TTC549 (cell line): ENCODE data around the gene OR2T2.
"Not testable (repeated sequence)": the region's sequence is repeated elsewhere in the genome, so short reads cannot be mapped to it uniquely, and the experiment has no call there.

ENCODE experiments used
- FAIRE-seq: peaks from 2 replicates; lab custom pipeline; 2012; peaks lifted over from hg19 to GRCh38; lab: Jason Lieb, UNC

Gene OR2T2

GRCh38 chr1:248450466-248451145 lies 5.2 kb downstream of the OR2T2 start:
- FAIRE-seq = peak; percentile 43

GRCh38 chr1:248453619-248454018 lies 8.2 kb downstream of the OR2T2 start:
- FAIRE-seq = not testable (repeated sequence)

- FAIRE-seq = not testable (repeated sequence)
Measured at GRCh38 chr1:248455045-248455444, 9.6 kb downstream of the OR2T2 start.

- not testable (repeated sequence) for FAIRE-seq
Measured at GRCh38 chr1:248456635-248457034, 11.2 kb downstream of the OR2T2 start.

- not testable (repeated sequence) for FAIRE-seq
Measured at GRCh38 chr1:248459117-248459516, 13.7 kb downstream of the OR2T2 start.

- no peak for FAIRE-seq
Measured at GRCh38 chr1:248471154-248471553, 25.7 kb downstream of the OR2T2 start.

- not testable (repeated sequence) for FAIRE-seq
Measured at GRCh38 chr1:248472111-248472510, 26.7 kb downstream of the OR2T2 start.

- not testable (repeated sequence) for FAIRE-seq
Measured at GRCh38 chr1:248473051-248473450, 27.6 kb downstream of the OR2T2 start, which contains the start of gene OR2T3. OR2T3 (plus strand) TSS chr1:248473351; CDS start chr1:248473351, 0 bp downstream.

- FAIRE-seq = not testable (repeated sequence)
Measured at GRCh38 chr1:248475660-248476059, 30.2 kb downstream of the OR2T2 start.

- FAIRE-seq = not testable (repeated sequence)
Measured at GRCh38 chr1:248481686-248482579, 36.5 kb downstream of the OR2T2 start.

GRCh38 chr1:248488289-248488688 lies 42.9 kb downstream of the OR2T2 start, which contains the start of gene OR2T5:
OR2T5 (plus strand) TSS chr1:248488589; CDS start chr1:248488589, 0 bp downstream.
- not testable (repeated sequence) for FAIRE-seq

- not testable (repeated sequence) for FAIRE-seq
Measured at GRCh38 chr1:248496661-248497060, 51.2 kb downstream of the OR2T2 start.

- not testable (repeated sequence) for FAIRE-seq
Measured at GRCh38 chr1:248500305-248501035, 55.0 kb downstream of the OR2T2 start.
